ENCODE data around the gene ATAD2B. TPM values are rescaled to one million over a fixed set of nuclear protein-coding genes. Genes with fewer than 3 reads are reported as not detected.

Gene ATAD2B
- total and polyA plus RNA-seq, 4 donors: 4.1 to 77.3 (median 17.0) TPM

- peaks cover 1 to 18% (median 6%) of the 10 kb centered on the region in 4 donors for H3K36me3 ChIP-seq (ENCODE audit: control insufficient read depth in 4 of 4, insufficient read depth in 4 of 4, low read length in 4 of 4)
- TF ChIP-seq, protein P1, sequence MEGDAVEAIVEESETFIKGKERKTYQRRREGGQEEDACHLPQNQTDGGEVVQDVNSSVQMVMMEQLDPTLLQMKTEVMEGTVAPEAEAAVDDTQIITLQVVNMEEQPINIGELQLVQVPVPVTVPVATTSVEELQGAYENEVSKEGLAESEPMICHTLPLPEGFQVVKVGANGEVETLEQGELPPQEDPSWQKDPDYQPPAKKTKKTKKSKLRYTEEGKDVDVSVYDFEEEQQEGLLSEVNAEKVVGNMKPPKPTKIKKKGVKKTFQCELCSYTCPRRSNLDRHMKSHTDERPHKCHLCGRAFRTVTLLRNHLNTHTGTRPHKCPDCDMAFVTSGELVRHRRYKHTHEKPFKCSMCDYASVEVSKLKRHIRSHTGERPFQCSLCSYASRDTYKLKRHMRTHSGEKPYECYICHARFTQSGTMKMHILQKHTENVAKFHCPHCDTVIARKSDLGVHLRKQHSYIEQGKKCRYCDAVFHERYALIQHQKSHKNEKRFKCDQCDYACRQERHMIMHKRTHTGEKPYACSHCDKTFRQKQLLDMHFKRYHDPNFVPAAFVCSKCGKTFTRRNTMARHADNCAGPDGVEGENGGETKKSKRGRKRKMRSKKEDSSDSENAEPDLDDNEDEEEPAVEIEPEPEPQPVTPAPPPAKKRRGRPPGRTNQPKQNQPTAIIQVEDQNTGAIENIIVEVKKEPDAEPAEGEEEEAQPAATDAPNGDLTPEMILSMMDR (IDR thresholded peaks at IDR 0.05; ENCODE audit: control extremely low read depth, extremely low read depth): no peak
- 97 to 98% methylated on average over 2 of the region's 2 CpGs for WGBS, 2 donors
- no peaks in the 10 kb centered on the region for H3K4me1 ChIP-seq (ENCODE audit: control insufficient read depth in 5 of 5, insufficient read depth in 5 of 5, low read length in 5 of 5)
- no peak overlapping the region for H3K4me3 ChIP-seq
- DNase-seq (no peak), ATAC-seq (ENCODE audit: insufficient read depth, low FRiP score) (no peak)
- no peaks in the 10 kb centered on the region for H3K27me3 ChIP-seq (ENCODE audit: control insufficient read depth in 3 of 3, insufficient read depth in 3 of 3, low read length in 2 of 3)
- no peak overlapping the region for H3K9ac ChIP-seq (ENCODE audit: insufficient read depth in 1 of 2, low read length in 2 of 2)
- no peaks in the 10 kb centered on the region for H3K9me3 ChIP-seq (ENCODE audit: control insufficient read depth in 4 of 4, insufficient read depth in 3 of 4, low read length in 3 of 4)
- H3K27ac ChIP-seq (ENCODE audit: low read depth in 1 of 2, low read length in 1 of 2): no peak overlapping the region
Observed at GRCh38 chr2:23813438-23813837, 113.5 kb downstream of the ATAD2B start.

DNA sequence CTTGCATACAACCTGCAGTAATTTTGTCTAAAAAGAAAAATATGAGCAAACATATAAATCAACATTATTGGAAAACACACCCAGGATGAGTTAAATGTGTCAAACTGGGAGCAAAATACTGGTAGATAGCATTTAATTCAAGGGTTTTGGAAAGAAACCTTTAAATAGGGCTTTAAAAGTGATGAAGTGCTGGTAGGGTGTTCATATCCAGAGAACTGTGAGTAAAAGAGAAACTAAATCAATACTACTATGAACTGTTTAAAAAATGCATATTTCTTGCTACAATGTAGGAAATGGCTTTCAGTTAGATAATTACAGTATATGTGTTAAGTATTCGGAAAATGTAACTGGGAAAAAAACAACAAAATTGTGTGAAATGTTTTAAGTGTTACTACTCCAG lies 117.8 kb downstream of the ATAD2B start:
- TF ChIP-seq, protein P1 (IDR thresholded peaks at IDR 0.05; ENCODE audit: control extremely low read depth, extremely low read depth): no peak
- ATAC-seq (ENCODE audit: insufficient read depth, low FRiP score) (no peak), DNase-seq (no peak)
- Histone ChIP-seq H3K9me3 (ENCODE audit: control insufficient read depth in 4 of 4, insufficient read depth in 3 of 4, low read length in 3 of 4) (no peaks in the 10 kb centered on the region), H3K4me3 (no peak overlapping the region), H3K36me3 (ENCODE audit: control insufficient read depth in 4 of 4, insufficient read depth in 4 of 4, low read length in 4 of 4) (peaks cover 0 to 16% (median 6%) of the 10 kb centered on the region in 4 donors), H3K9ac (ENCODE audit: insufficient read depth in 1 of 2, low read length in 2 of 2) (no peak overlapping the region), H3K4me1 (ENCODE audit: control insufficient read depth in 5 of 5, insufficient read depth in 5 of 5, low read length in 5 of 5) (no peaks in the 10 kb centered on the region), H3K27me3 (ENCODE audit: control insufficient read depth in 3 of 3, insufficient read depth in 3 of 3, low read length in 2 of 3) (no peaks in the 10 kb centered on the region), H3K27ac (ENCODE audit: low read depth in 1 of 2, low read length in 1 of 2) (no peak overlapping the region)
- 84 to 90% methylated on average over 1 of the region's 1 CpG for WGBS, 2 donors

DNA sequence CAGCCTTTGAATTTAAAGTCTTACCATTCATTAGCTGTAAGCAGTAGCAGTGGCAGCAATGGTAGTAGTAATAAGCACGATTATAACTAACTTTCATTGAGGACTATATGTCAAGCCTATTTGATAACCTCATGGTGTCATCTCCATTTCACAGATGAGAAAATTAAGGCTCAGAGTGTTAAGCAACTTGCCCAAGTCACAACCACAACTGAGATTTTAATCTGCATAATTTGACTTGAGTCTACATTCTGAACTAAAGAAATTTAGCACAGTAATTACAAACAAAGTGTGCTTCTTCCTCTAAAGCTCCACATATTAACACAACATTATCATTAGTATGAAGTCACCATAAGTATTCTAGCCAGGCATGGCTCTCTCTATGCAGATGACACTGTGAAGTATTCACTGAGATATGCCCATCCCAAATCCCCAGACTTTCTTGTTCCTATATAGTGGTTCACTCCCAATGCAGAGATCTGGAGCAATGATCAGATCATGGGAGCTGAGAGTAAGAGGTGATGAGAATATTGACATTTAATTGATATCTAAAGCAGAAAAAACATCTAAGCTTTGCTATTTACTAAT lies 120.2 kb downstream of the ATAD2B start:
- 98 to 100% methylated on average over 1 of the region's 1 CpG for WGBS, 2 donors
- no peaks in the 10 kb centered on the region for H3K9me3 ChIP-seq (ENCODE audit: control insufficient read depth in 4 of 4, insufficient read depth in 3 of 4, low read length in 3 of 4)
- no peak for ATAC-seq (ENCODE audit: insufficient read depth, low FRiP score)

More for the DNA sequence above, 120.2 kb downstream of the ATAD2B start:
- peaks cover 0 to 16% (median 6%) of the 10 kb centered on the region in 4 donors for H3K36me3 ChIP-seq (ENCODE audit: control insufficient read depth in 4 of 4, insufficient read depth in 4 of 4, low read length in 4 of 4)
- no peaks in the 10 kb centered on the region for H3K27me3 ChIP-seq (ENCODE audit: control insufficient read depth in 3 of 3, insufficient read depth in 3 of 3, low read length in 2 of 3)
- no peak overlapping the region for H3K4me3 ChIP-seq
- H3K9ac ChIP-seq (ENCODE audit: insufficient read depth in 1 of 2, low read length in 2 of 2): no peak overlapping the region
- DNase-seq: no peak
- TF ChIP-seq, protein P1 (IDR thresholded peaks at IDR 0.05; ENCODE audit: control extremely low read depth, extremely low read depth): no peak
- H3K27ac ChIP-seq (ENCODE audit: low read depth in 1 of 2, low read length in 1 of 2): no peak overlapping the region
- H3K4me1 ChIP-seq (ENCODE audit: control insufficient read depth in 5 of 5, insufficient read depth in 5 of 5, low read length in 5 of 5): no peaks in the 10 kb centered on the region
